ENCODE results near the gene CRIP2. TPM values are rescaled to one million over a fixed set of nuclear protein-coding genes. Genes with fewer than 3 reads are reported as not detected.

The CRIP2 gene
- total RNA-seq, 1 donor from 2014 or later = 247 TPM

DNA sequence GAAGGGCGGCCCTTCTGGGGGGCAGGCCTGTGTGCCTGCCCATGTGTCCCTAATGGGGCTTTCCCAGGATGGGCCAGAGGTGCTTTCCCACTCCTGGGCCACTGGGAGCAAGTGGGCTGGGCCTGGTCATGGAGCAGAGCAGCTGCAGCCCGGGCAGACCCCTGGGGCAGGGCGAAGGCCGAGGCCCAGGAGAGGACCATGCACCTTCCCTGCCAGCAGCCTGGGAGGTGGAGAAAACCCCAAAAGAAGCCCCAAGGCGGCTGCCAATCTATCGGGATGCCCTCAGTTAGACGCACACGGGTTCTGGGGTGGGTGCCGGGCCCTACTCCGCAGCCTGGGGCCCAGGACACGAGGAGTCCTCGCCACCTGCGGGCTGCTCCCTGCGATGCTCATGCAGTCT is 16.1 kb upstream of the CRIP2 start:
- Mint-ChIP-seq H3K9me3 (ENCODE audit: low read depth) (no peaks in the 10 kb centered on the region), H3K4me1 (ENCODE audit: low read depth) (no peaks in the 10 kb centered on the region), H3K27ac (ENCODE audit: unreplicated experiment) (no peak overlapping the region), H3K36me3 (ENCODE audit: low read depth) (peaks cover 10% of the 10 kb centered on the region), H3K4me3 (ENCODE audit: unreplicated experiment) (no peak overlapping the region), H3K27me3 (ENCODE audit: low read depth) (no peaks in the 10 kb centered on the region)
- TF ChIP-seq, protein P1, sequence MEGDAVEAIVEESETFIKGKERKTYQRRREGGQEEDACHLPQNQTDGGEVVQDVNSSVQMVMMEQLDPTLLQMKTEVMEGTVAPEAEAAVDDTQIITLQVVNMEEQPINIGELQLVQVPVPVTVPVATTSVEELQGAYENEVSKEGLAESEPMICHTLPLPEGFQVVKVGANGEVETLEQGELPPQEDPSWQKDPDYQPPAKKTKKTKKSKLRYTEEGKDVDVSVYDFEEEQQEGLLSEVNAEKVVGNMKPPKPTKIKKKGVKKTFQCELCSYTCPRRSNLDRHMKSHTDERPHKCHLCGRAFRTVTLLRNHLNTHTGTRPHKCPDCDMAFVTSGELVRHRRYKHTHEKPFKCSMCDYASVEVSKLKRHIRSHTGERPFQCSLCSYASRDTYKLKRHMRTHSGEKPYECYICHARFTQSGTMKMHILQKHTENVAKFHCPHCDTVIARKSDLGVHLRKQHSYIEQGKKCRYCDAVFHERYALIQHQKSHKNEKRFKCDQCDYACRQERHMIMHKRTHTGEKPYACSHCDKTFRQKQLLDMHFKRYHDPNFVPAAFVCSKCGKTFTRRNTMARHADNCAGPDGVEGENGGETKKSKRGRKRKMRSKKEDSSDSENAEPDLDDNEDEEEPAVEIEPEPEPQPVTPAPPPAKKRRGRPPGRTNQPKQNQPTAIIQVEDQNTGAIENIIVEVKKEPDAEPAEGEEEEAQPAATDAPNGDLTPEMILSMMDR (IDR thresholded peaks at IDR 0.05) = no peak
- DNase-seq (ENCODE audit: low spot score) = no peak

DNA sequence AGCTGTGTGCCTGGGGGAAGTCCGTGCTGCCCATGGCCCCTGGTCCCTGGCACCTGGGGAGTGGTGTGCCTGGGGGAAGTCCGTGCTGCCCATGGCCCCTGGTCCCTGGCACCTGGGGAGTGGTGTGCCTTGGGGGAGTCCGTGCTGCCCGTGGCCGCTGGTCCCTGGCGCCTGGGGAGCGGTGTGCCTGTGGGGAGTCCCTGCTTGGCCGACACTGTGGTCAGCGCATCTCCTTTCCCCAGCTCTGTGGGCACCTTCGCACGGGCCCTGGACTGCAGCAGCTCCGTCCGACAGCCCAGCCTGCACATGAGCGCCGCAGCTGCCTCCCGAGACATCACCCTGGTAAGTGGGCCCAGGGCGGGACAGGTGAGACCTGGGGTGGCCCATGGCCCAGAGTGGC is 14.5 kb upstream of the CRIP2 start:
- Mint-ChIP-seq H3K4me1 (ENCODE audit: low read depth) (no peaks in the 10 kb centered on the region), H3K36me3 (ENCODE audit: low read depth) (peaks cover 10% of the 10 kb centered on the region), H3K9me3 (ENCODE audit: low read depth) (no peaks in the 10 kb centered on the region), H3K27me3 (ENCODE audit: low read depth) (no peaks in the 10 kb centered on the region), H3K4me3 (ENCODE audit: unreplicated experiment) (no peak overlapping the region), H3K27ac (ENCODE audit: unreplicated experiment) (no peak overlapping the region)
- no peak for DNase-seq (ENCODE audit: low spot score)
- TF ChIP-seq, protein P1 (IDR thresholded peaks at IDR 0.05) = no peak

DNA sequence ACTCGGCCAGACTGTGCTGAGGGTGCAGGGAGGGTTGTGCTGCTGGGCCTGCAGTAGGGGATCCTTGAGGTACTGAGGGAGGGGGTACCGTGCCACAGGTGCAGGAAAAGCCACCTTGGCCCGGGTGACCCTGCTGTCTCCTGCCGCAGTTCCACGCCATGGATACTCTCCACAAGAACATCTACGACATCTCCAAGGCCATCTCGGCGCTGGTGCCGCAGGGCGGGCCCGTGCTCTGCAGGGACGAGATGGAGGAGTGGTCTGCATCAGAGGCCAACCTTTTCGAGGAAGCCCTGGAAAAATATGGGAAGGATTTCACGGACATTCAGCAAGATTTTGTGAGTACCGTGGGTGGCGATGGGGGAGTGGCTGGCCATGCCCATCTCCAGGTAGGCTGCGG is 14.0 kb upstream of the CRIP2 start:
- TF ChIP-seq, protein P1 (IDR thresholded peaks at IDR 0.05) = no peak
- peaks cover 5% of the 10 kb centered on the region for H3K4me1 Mint-ChIP-seq (ENCODE audit: low read depth)
- H3K36me3 Mint-ChIP-seq (ENCODE audit: low read depth) = peaks cover 8% of the 10 kb centered on the region
- H3K4me3 Mint-ChIP-seq (ENCODE audit: unreplicated experiment) = no peak overlapping the region
- H3K9me3 Mint-ChIP-seq (ENCODE audit: low read depth) = no peaks in the 10 kb centered on the region
- no peak for DNase-seq (ENCODE audit: low spot score)
- H3K27me3 Mint-ChIP-seq (ENCODE audit: low read depth) = no peaks in the 10 kb centered on the region
- no peak overlapping the region for H3K27ac Mint-ChIP-seq (ENCODE audit: unreplicated experiment)

DNA sequence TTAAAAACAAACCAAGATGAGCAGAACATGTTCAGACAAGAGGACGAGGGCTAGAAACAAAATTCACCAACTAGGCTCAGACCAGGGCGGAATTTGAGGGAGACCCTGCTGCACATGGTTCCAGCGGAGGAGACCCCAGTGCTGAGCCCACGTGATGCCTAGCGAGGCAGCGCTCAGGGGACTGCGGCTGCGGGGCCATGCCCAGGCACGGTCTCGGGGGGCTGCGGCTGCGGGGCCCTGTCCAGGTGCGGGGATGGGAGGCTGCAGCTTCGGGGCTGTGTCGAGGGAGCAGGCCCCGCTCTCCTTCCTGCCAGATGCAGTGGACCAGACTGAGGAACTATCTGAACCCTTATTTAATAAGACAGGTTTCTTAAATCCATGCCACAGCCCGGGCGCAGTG is 12.7 kb upstream of the CRIP2 start:
- TF ChIP-seq, protein P1 (IDR thresholded peaks at IDR 0.05) = no peak

DNA sequence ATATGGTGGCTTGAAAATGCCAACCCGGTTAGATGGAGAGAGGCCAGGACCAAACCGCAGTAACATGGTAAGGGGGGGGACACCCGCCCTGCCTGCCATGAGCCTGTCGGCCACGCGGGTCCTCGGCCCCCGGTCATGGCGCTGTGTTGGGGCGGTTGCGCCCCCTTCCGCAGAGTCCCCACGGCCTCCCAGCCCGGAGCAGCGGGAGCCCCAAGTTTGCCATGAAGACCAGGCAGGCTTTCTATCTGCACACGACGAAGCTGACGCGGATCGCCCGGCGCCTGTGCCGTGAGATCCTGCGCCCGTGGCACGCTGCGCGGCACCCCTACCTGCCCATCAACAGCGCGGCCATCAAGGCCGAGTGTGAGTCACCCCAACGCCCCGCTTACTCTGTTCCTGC is 10.1 kb upstream of the CRIP2 start:
- no peak overlapping the region for H3K27ac Mint-ChIP-seq (ENCODE audit: unreplicated experiment)
- H3K27me3 Mint-ChIP-seq (ENCODE audit: low read depth) = no peaks in the 10 kb centered on the region
- H3K9me3 Mint-ChIP-seq (ENCODE audit: low read depth) = no peaks in the 10 kb centered on the region
- DNase-seq (ENCODE audit: low spot score) = no peak
- peaks cover 6% of the 10 kb centered on the region for H3K36me3 Mint-ChIP-seq (ENCODE audit: low read depth)
- peaks cover 7% of the 10 kb centered on the region for H3K4me1 Mint-ChIP-seq (ENCODE audit: low read depth)
- no peak overlapping the region for H3K4me3 Mint-ChIP-seq (ENCODE audit: unreplicated experiment)
- TF ChIP-seq, protein P1 (IDR thresholded peaks at IDR 0.05) = no peak

More for the DNA sequence above, 12.7 kb upstream of the CRIP2 start:
- H3K4me1 Mint-ChIP-seq (ENCODE audit: low read depth) = peaks cover 7% of the 10 kb centered on the region
- H3K27me3 Mint-ChIP-seq (ENCODE audit: low read depth) = no peaks in the 10 kb centered on the region
- no peak for DNase-seq (ENCODE audit: low spot score)
- no peak overlapping the region for H3K4me3 Mint-ChIP-seq (ENCODE audit: unreplicated experiment)
- no peaks in the 10 kb centered on the region for H3K9me3 Mint-ChIP-seq (ENCODE audit: low read depth)
- H3K36me3 Mint-ChIP-seq (ENCODE audit: low read depth) = peaks cover 6% of the 10 kb centered on the region
- no peak overlapping the region for H3K27ac Mint-ChIP-seq (ENCODE audit: unreplicated experiment)

Data from chondrocyte (in vitro differentiated cells).